ENCODE results near the gene KLRF1. TPM values are rescaled to one million over a fixed set of nuclear protein-coding genes. Genes with fewer than 3 reads are reported as not detected.
"Not testable (repeated sequence)": the region's sequence is repeated elsewhere in the genome, so short reads cannot be mapped to it uniquely, and the experiment has no call there.

Gene KLRF1
- polyA plus RNA-seq, 1 donor = 1.5 TPM

DNA sequence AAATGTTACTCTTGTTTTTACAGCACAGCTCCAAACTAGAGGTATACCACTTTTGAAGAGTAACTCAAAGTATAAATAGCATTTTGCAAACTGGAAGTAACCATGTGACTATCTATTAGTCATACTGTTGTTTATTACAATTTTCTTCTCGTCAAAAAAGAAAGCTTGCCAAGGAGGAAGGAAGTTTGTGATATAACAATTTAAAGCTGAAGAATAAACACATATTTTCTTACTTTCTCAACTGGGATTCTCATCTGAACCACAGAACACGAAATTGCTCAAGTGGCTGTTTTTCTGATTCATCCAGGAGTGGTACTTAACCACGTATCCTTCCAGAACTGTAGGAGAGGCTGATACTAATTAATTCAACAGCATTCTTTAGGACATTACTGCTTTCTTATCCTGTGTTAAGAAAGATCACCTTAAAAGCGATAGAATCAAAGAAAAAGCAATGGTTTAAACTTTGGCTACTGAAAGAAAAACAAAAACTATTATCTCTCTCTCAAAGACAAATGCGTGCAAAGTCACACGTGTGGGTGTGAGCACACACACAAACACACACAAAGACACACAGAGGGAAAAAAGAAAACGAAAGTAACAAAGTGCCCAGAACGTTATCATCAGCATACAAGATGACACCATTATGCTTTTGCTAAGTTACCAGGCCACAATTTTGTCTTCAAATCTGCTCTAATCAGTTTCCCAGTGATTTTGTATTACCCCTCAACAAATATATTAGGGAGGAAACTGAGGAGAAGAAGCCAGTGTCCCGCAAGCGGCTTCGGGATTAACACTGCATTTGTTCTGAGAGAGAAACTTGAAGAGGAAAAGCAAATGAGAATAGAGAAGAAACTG, 42.3 kb downstream of the KLRF1 start, which contains the start of gene CLEC2B:
CLEC2B (minus strand) TSS at position 48 of the 855 bp plus-strand sequence.
- no peaks in the 10 kb centered on the region for H3K9me3 ChIP-seq (ENCODE audit: control insufficient read depth, low read depth, low read length)
- peak within 1 kb of the TSS; percentile 34 for H3K4me3 ChIP-seq (ENCODE audit: low read length)
- DNase-seq = peak; percentile 27 to 67
- H3K27ac ChIP-seq (ENCODE audit: low read length) = peak within 1 kb of the TSS; percentile 38
- H3K27me3 ChIP-seq (ENCODE audit: control insufficient read depth, insufficient read depth, low read length) = no peaks in the 10 kb centered on the region
- WGBS (ENCODE audit: insufficient coverage, low lambda C conversion rate) = 40% methylated on average over 4 of the region's 11 CpGs
- no peaks in the 10 kb centered on the region for H3K36me3 ChIP-seq (ENCODE audit: control insufficient read depth, insufficient read depth, low read length)
- H3K4me1 ChIP-seq (ENCODE audit: control insufficient read depth, insufficient read depth, low read length) = no peaks in the 10 kb centered on the region

- no peaks in the 10 kb centered on the region for H3K4me1 ChIP-seq (ENCODE audit: control insufficient read depth, insufficient read depth, low read length)
- 86% methylated on average over 2 of the region's 2 CpGs for WGBS (ENCODE audit: insufficient coverage, low lambda C conversion rate)
- no peaks in the 10 kb centered on the region for H3K36me3 ChIP-seq (ENCODE audit: control insufficient read depth, insufficient read depth, low read length)
Measured at GRCh38 chr12:9870286-9870866, 43.1 kb downstream of the KLRF1 start.

DNA sequence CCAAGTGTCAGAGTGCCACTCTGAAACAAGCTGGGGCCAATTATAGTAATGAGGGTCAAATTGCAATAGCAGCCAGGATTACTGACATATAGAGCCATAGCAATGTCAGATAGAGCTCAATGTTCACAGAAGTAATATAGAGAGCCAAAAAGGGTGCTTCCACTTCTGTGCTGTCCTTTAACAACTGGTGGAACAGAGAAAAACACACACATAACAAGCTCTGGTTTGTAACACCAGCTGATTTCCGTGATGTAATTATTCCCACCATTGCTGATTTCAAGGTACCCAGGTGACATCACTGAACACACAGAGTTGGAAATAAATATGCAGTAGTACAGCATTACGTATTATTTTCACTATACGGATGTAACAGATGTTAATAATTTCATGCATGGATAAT, 44.9 kb downstream of the KLRF1 start:
- Histone ChIP-seq H3K27me3 (ENCODE audit: control insufficient read depth, insufficient read depth, low read length) (no peaks in the 10 kb centered on the region), H3K4me3 (ENCODE audit: low read length) (no peak overlapping the region), H3K9me3 (ENCODE audit: control insufficient read depth, low read depth, low read length) (no peaks in the 10 kb centered on the region), H3K4me1 (ENCODE audit: control insufficient read depth, insufficient read depth, low read length) (no peaks in the 10 kb centered on the region), H3K27ac (ENCODE audit: low read length) (no peak overlapping the region), H3K36me3 (ENCODE audit: control insufficient read depth, insufficient read depth, low read length) (no peaks in the 10 kb centered on the region)
- DNase-seq = no peak
- WGBS (ENCODE audit: insufficient coverage, low lambda C conversion rate) = 93% methylated on average over 2 of the region's 3 CpGs

More at GRCh38 chr12:9870286-9870866, 43.1 kb downstream of the KLRF1 start:
- Histone ChIP-seq H3K27me3 (ENCODE audit: control insufficient read depth, insufficient read depth, low read length) (no peaks in the 10 kb centered on the region), H3K27ac (ENCODE audit: low read length) (peak overlapping the region; percentile 38), H3K9me3 (ENCODE audit: control insufficient read depth, low read depth, low read length) (no peaks in the 10 kb centered on the region), H3K4me3 (ENCODE audit: low read length) (no peak overlapping the region)
- DNase-seq = no peak

DNA sequence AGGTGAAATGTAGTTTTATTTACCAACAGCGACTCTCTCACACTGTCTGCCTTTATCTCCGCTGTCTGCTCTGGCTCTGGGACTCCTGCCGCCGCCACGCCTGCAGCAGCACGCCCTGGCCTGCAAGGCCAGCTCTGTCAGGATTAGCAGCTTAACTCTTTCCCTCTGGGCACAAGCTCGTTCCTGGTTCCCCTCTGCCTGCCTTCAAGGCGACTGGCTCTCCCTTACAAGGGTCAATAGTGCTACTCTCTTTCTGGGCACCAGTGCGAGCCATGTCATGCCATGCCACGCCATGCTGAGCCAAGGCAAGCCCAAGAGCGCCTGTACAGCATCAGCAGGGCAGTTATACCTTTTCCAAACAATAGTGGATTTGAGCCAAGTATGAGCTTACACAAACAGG, 45.5 kb downstream of the KLRF1 start:
- Histone ChIP-seq H3K4me3 (ENCODE audit: low read length) (no peak overlapping the region), H3K27me3 (ENCODE audit: control insufficient read depth, insufficient read depth, low read length) (no peaks in the 10 kb centered on the region), H3K4me1 (ENCODE audit: control insufficient read depth, insufficient read depth, low read length) (no peaks in the 10 kb centered on the region), H3K9me3 (ENCODE audit: control insufficient read depth, low read depth, low read length) (no peaks in the 10 kb centered on the region), H3K36me3 (ENCODE audit: control insufficient read depth, insufficient read depth, low read length) (no peaks in the 10 kb centered on the region), H3K27ac (ENCODE audit: low read length) (no peak overlapping the region)
- WGBS (ENCODE audit: insufficient coverage, low lambda C conversion rate) = no CpG with 5 or more reads among the region's 11 CpGs
- no peak for DNase-seq

DNA sequence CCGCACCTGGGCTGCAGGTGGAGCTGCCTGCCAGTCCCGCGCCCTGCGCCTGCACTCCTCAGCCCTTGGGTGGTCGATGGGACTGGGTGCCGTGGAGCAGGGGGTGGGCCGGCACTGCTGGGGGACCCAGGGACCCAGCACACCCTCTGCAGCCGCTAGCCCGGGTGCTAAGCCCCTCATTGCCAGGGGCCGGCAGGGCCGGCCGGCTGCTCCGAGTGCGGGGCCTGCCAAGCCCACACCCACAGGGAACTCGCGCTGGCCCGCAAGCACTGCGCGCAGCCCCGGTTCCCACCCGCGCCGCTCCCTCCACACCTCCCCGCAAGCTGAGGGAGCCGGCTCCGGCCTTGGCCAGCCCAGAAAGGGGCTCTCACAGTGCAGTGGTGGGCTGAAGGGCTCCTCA, 48.8 kb downstream of the KLRF1 start:
- H3K4me3 ChIP-seq (ENCODE audit: low read length); H3K9me3 ChIP-seq (ENCODE audit: control insufficient read depth, low read depth, low read length); H3K36me3 ChIP-seq (ENCODE audit: control insufficient read depth, insufficient read depth, low read length); H3K27ac ChIP-seq (ENCODE audit: low read length); H3K27me3 ChIP-seq (ENCODE audit: control insufficient read depth, insufficient read depth, low read length); H3K4me1 ChIP-seq (ENCODE audit: control insufficient read depth, insufficient read depth, low read length); DNase-seq: not testable (repeated sequence)
- WGBS (ENCODE audit: insufficient coverage, low lambda C conversion rate) = no CpG with 5 or more reads among the region's 26 CpGs

DNA sequence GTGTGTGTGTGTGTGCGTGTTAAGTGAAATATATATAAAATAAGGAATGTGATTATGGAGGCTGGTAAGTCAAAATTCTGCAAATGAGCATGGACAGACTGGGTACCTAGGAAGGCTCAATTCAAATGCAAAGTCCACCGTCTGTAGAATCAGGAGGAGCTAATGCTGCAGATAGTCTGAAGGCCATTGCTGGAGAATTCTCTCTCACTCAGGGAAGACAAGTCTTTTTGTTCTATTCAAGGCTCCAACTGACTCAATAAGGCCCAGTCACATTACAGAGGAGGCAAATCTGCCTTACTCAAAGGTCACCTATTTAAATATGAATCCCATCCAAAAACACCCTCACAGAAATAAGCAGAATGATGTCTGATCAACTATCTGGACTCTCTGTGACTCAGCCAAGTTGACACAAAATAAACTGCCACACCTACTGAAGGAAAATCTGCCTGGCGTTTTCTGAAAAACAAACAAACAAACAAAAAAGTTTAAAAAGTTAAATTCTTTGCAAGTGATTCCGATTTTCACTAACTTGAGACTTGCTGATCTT, 53.3 kb downstream of the KLRF1 start:
- WGBS (ENCODE audit: insufficient coverage, low lambda C conversion rate) = 81% methylated on average over 2 of the region's 4 CpGs
- Histone ChIP-seq H3K27me3 (ENCODE audit: control insufficient read depth, insufficient read depth, low read length) (no peaks in the 10 kb centered on the region), H3K9me3 (ENCODE audit: control insufficient read depth, low read depth, low read length) (no peaks in the 10 kb centered on the region), H3K4me1 (ENCODE audit: control insufficient read depth, insufficient read depth, low read length) (no peaks in the 10 kb centered on the region), H3K36me3 (ENCODE audit: control insufficient read depth, insufficient read depth, low read length) (no peaks in the 10 kb centered on the region), H3K4me3 (ENCODE audit: low read length) (no peak overlapping the region), H3K27ac (ENCODE audit: low read length) (no peak overlapping the region)
- DNase-seq = no peak

DNA sequence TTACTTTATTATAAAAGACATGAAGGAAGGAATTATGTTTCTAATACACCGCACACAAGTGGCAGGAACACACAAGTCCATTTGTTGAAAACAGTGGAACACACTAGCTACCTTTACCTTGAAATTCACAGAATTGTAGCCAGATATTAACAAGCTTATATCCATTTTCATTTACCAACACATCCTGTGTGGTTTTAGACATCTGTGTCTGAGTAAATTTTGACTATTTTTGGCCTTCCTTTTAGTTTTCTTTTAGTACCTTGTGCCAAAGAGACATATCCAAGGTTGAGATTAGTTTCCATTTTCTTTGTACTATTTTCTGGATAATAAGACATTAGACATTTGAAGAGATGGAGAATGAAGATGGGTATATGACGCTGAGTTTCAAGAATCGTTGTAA, 54.0 kb downstream of the KLRF1 start, which contains the start of gene KLRF2:
KLRF2 (plus strand) TSS at position 244 of the 400 bp plus-strand sequence; CDS start at position 351, 107 bp downstream.
- Histone ChIP-seq H3K27me3 (ENCODE audit: control insufficient read depth, insufficient read depth, low read length) (no peaks in the 10 kb centered on the region), H3K4me3 (ENCODE audit: low read length) (no peak within 1 kb of the TSS), H3K27ac (ENCODE audit: low read length) (no peak within 1 kb of the TSS), H3K4me1 (ENCODE audit: control insufficient read depth, insufficient read depth, low read length) (no peaks in the 10 kb centered on the region), H3K36me3 (ENCODE audit: control insufficient read depth, insufficient read depth, low read length) (no peaks in the 10 kb centered on the region), H3K9me3 (ENCODE audit: control insufficient read depth, low read depth, low read length) (no peaks in the 10 kb centered on the region)
- no peak for DNase-seq
- 80% methylated on average over 1 of the region's 3 CpGs for WGBS (ENCODE audit: insufficient coverage, low lambda C conversion rate)

DNA sequence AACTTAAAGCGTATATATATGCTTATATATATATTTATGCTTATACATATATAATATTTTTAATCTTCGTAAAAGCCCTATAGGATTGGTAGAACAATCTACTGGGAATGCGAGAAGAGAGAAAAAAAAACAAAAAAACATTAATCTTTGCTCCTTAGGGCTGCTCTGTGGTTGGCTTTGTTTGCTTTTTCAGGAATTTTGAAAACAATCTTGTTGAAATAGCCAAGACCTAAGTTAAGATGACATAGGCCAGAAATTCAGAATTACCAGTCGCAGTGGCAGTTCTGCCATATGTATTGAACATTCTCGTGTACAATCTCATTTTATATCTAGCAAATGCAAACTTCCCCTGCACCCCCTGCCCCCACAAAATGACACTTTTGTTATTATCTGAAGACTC, 54.7 kb downstream of the KLRF1 start:
- H3K9me3 ChIP-seq (ENCODE audit: control insufficient read depth, low read depth, low read length) = no peaks in the 10 kb centered on the region
- no peak overlapping the region for H3K27ac ChIP-seq (ENCODE audit: low read length)
- H3K27me3 ChIP-seq (ENCODE audit: control insufficient read depth, insufficient read depth, low read length) = no peaks in the 10 kb centered on the region
- no peak overlapping the region for H3K4me3 ChIP-seq (ENCODE audit: low read length)
- 89% methylated on average over 4 of the region's 5 CpGs for WGBS (ENCODE audit: insufficient coverage, low lambda C conversion rate)
- H3K4me1 ChIP-seq (ENCODE audit: control insufficient read depth, insufficient read depth, low read length) = no peaks in the 10 kb centered on the region
- H3K36me3 ChIP-seq (ENCODE audit: control insufficient read depth, insufficient read depth, low read length) = no peaks in the 10 kb centered on the region
- DNase-seq = no peak

DNA sequence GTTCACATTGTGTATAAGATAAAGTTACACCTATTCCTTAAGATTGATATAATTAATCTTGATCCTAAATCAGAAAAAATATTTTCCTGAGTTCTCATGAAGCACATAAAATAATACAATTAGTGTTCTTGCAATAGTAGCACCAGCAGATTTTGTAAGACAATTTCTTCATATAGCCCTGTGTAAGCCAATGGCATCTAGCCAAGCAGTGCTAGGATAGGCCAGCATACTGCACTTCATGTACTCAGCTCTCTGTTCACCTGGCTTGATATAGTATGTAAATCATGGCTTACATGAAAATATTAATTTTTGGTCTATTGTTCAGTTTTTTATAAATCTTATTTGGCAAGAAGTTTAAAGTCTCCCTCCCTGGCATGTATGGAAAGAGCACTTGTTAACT, 55.9 kb downstream of the KLRF1 start:
- Histone ChIP-seq H3K4me3 (ENCODE audit: low read length) (no peak overlapping the region), H3K9me3 (ENCODE audit: control insufficient read depth, low read depth, low read length) (no peaks in the 10 kb centered on the region), H3K4me1 (ENCODE audit: control insufficient read depth, insufficient read depth, low read length) (no peaks in the 10 kb centered on the region), H3K36me3 (ENCODE audit: control insufficient read depth, insufficient read depth, low read length) (no peaks in the 10 kb centered on the region), H3K27ac (ENCODE audit: low read length) (no peak overlapping the region), H3K27me3 (ENCODE audit: control insufficient read depth, insufficient read depth, low read length) (no peaks in the 10 kb centered on the region)
- no peak for DNase-seq

- no peaks in the 10 kb centered on the region for H3K9me3 ChIP-seq (ENCODE audit: control insufficient read depth, low read depth, low read length)
- no peaks in the 10 kb centered on the region for H3K36me3 ChIP-seq (ENCODE audit: control insufficient read depth, insufficient read depth, low read length)
- no CpG with 5 or more reads among the region's 4 CpGs for WGBS (ENCODE audit: insufficient coverage, low lambda C conversion rate)
- no peak overlapping the region for H3K27ac ChIP-seq (ENCODE audit: low read length)
- H3K4me1 ChIP-seq (ENCODE audit: control insufficient read depth, insufficient read depth, low read length) = no peaks in the 10 kb centered on the region
- H3K27me3 ChIP-seq (ENCODE audit: control insufficient read depth, insufficient read depth, low read length) = no peaks in the 10 kb centered on the region
- H3K4me3 ChIP-seq (ENCODE audit: low read length) = no peak overlapping the region
- no peak for DNase-seq
Measured at GRCh38 chr12:9888665-9889273, 61.5 kb downstream of the KLRF1 start.
